Fibroblast of pulmonary artery (primary cell): ENCODE data around the gene FBXO24.

Source experiments
- DNase-seq: peaks from one replicate; pipeline ENCODE4 v3.0.0-alpha.2; 2010; ENCODE audit warnings: low read depth
- H3K4me3 ChIP-seq: replicated peaks from 2 replicates; pipeline ENCODE4 v1.5.1; 2011; ENCODE audit warnings: low read depth, mild to moderate bottlenecking, control low read depth, low read length, moderate library complexity
- CTCF ChIP-seq: IDR thresholded peaks from 2 replicates; pipeline ENCODE4 v1.5.1; 2011; ENCODE audit warnings: mild to moderate bottlenecking, control low read depth, low read length, inconsistent platforms; ENCODE audit errors: missing control alignments

The FBXO24 gene

DNA sequence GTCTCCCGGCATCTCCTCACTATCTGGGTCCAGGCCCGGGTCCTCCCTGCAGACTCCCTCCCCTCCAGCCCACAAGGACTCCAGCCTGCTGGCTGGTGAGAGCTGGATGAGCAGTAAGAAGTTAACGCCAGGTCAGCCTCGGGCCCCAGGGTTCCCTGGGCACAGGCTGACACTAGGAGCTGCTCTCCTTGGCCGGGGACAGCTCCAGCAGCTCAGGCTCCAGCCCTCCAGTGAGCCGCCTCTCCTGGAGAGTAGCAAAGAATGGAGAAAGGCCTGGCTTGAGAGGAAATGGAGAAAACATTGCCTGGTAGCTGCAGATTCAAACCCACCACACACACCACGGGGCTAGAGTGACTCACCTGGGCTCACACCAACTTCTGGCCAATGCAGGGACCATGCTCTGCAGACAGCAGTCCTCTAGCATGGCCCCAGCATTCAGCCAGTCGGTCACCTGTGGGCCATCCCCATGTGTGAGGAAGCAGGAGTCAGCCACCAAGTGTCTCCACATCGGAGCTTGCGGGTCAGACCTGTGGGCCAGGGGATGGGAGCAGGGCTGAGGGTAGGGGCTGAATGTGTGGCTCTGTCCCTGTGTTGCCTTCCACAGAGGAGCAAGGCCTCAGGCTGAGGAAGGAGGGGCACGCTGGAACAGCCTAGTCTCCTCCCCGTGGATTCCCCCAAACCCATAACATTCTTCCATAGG lies 18.9 kb upstream of the FBXO24 start:
- no peak for DNase-seq
- TF ChIP-seq CTCF: no peak
- no peak overlapping the region for H3K4me3 ChIP-seq

DNA sequence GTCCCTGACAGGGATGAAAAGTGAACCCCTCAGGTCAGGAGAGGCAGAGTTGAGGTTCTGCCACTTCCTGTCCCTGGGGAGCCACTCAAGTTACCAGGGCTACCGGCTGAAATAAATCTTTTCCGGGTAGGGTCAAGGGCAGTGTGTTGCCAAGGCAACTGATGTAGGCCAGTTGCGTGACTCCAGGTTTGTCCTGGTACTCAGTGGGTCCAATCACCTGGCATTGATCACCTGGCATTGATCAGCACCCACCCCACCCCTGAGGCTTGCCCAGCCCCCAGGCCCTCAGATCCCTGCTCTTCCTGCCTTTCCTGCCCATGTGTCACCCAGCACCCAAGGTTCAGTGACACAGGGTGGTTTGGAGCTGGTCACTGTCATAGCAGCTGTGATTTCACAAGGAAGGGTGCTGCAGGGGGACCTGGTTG lies 18.4 kb upstream of the FBXO24 start:
- DNase-seq: no peak
- no peak overlapping the region for H3K4me3 ChIP-seq
- TF ChIP-seq CTCF: no peak

DNA sequence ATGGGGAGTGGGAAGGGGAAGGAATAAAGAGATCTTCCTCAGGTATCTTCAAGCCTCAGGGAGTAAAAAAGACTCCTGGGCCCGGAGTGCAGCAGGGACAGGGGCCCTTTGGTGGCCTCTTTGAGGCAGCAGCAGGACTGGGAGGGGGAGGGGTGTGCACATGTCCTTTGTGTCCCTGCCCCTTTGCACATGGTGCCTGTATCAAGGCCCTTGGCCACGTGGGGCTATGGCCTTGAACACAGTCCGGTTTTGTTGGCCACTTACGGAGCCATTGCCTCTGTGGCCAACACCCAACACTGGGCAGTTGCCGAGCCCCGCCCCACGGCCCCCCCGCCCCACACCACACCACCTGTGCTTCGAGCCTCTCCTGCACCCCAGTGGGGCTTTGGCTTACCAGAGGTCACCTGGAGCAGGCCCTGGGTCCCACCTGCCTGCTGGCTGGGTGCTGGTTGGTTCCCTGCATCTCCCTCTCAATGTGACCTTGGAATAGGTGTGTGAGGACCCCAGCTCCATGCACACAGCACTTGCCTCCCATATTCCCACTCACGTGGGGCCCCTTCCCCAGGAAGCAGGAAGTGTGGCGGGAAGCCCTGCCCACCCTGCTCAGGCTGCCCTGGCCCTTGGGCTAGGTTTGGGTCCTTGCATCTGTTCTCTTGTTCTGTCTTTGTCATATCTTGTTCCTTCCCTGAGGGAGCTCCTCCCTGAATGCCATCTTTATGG lies 17.8 kb upstream of the FBXO24 start:
- TF ChIP-seq CTCF: no peak
- no peak for DNase-seq
- H3K4me3 ChIP-seq: no peak overlapping the region

DNA sequence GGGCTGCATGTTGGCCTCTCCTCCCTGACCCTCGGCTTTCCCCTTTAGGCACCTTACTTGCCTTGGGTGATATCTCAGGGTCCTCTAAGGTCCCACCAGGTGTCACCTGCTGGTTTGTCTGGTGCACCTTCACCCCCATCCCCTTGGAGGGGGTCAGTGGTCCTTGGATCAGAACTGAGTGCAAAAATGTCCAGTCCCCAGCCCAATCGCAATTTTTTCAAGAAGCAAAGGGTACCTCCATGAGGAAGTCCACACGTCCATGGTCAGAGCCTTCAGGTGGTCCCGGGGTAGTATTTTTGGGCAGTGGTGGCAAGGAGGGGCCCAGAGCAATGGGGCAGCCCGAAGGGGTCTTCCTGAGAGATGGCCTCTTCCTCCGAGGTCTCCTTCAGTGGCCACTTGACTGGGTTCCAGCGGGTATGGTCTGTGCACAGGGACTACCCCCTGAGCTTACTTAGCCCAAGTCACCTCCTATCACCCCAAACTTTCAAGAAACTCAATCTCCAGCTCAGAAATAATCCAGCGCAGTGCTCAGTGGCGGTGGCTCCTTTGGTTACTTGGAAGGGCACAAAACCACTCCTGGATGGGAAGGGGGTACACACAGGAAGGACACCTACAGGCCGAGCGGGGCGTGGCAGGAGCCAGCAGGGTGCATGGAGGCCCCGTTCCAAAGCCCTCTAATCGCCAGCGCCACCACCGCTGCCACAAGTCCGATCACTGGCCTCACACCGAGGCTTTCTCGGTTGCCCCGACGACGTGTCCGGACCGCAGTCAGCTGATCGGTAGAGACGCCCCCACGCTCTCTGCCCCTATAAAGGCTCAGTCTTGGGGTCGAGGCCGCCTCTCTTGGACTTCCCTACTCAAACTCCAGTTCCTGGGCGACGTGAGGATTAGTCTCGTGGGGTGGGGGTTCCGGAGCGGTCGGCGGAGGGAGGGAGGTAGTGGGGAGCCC lies 17.0 kb upstream of the FBXO24 start:
- TF ChIP-seq CTCF: peak; percentile 34
- DNase-seq: peak; percentile 53
- peak overlapping the region; percentile 24 for H3K4me3 ChIP-seq

DNA sequence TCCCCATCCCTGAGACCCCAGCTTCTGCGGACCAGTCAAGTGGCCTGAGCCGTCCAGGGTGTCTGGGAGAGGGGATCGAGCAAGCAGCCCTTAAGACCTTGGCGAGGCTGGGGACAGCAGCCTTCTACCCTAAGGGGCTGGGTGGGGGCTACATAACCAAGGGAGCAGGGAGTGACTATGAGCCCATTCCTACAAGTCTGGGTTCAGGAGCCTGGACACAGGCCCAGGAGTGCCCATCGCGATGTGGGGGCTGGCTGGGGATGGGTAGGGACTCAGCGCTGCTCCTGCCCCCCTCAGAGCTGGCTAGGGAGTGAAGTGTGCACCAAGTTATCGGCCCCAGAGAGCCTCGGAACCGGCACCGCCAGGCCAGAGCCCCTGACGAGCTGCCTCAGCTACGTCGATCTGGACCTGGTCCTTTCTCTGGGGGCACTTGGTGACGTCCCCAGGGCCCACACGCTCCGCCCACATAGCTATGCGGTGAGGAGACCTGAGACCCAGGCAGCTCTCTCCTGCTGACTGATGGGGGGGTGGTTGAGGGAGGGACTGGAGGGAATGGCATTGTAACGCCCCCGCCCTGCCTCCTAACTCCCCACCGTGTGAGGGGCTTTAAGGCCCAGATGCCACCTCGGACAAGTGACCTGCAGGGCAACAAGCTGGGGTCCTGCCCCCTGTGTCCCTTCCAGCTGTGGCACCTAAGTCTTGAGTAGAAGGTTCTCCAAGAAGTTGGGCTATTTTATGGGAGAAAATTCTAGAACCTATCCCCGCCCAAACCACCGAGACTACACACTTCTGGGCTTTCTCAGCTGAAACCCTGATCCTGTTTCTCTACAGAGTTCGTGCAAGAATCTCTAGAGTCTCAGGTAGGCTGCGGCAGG lies 14.9 kb upstream of the FBXO24 start:
- no peak for TF ChIP-seq CTCF
- DNase-seq: no peak
- H3K4me3 ChIP-seq: no peak overlapping the region

- no peak overlapping the region for H3K4me3 ChIP-seq
- no peak for TF ChIP-seq CTCF
- DNase-seq: no peak
Measured at GRCh38 chr7:100571829-100572116, 14.4 kb upstream of the FBXO24 start.
